PFSK-1 (cell line): ENCODE data around the gene GNAO1.

Source experiments
- FOXP2 ChIP-seq: optimal IDR thresholded peaks from 2 replicates; pipeline ENCODE3; 2011; ENCODE audit warnings: borderline replicate concordance, control low read depth, inconsistent platforms; ENCODE audit not compliant: insufficient read depth; ENCODE audit errors: extremely low read length, extremely low read depth
- POLR2AphosphoS5 ChIP-seq: IDR thresholded peaks from 2 replicates; pipeline ENCODE4 v1.6.1; 2012; ENCODE audit warnings: low read depth, mild to moderate bottlenecking, control low read depth, low read length, moderate library complexity
- REST ChIP-seq, 2 experiments: IDR thresholded peaks; 2 replicates each; pipeline versions ENCODE4 v1.6.1 to v1.8.0; 2011 to 2012; ENCODE audit warnings: low read depth in 2 of 2, low read length in 2 of 2, control low read depth in 1 of 2, inconsistent platforms in 1 of 2, mild to moderate bottlenecking in 1 of 2, moderate library complexity in 1 of 2; ENCODE audit not compliant: insufficient read depth in 1 of 2
- SIN3A ChIP-seq: IDR thresholded peaks from 2 replicates; pipeline ENCODE4 v1.6.1; 2012; ENCODE audit warnings: mild to moderate bottlenecking, low read length, moderate library complexity, borderline replicate concordance; ENCODE audit not compliant: insufficient read depth
- TAF1 ChIP-seq: IDR thresholded peaks from 2 replicates; pipeline ENCODE4 v1.6.1; 2012; ENCODE audit warnings: low read length, control low read depth, borderline replicate concordance; ENCODE audit not compliant: insufficient read depth

DNA sequence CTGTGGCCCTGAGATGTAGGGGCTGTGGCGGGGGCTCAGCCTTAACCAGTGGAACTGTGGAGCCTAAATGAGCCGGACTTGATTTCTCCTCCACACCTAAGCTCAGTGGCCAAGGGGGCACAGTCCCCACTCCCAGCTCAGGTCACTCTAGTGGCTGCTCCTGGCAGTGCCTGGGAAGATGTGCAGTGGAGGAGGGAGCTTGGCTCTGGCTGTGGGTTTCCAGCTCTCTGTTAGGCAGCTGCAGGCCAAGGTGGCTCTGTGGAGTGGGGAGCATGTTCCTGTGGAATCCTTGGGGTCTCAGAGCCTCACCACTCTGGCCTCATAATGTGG is 157.8 kb downstream of the GNAO1 start:
- TF ChIP-seq POLR2AphosphoS5, result no peak
- TF ChIP-seq SIN3A, result no peak
- TF ChIP-seq TAF1, result no peak
- no peak for TF ChIP-seq REST (IDR thresholded peaks at IDR 0.05; ENCODE audit: insufficient read depth in 1 of 2, low read depth in 2 of 2, low read length in 2 of 2)
- TF ChIP-seq FOXP2, result no peak
